Body of pancreas (tissue), 4 donors: ENCODE measurements around the gene NDUFAB1. TPM values are rescaled to one million over a fixed set of nuclear protein-coding genes. Genes with fewer than 3 reads are reported as not detected.

ENCODE experiments used
- ATAC-seq: fragments of 150-250 bp; one replicate; pipeline ENCODE4 v1.9.1; 2016
- DNase-seq, 4 donors: peaks; one replicate each; pipeline ENCODE4 v3.0.0-alpha.2; 2019
- H3K27ac ChIP-seq, 4 donors: fragments of 200-600 bp; sonication (generic); 1 replicate in 3 of 4; 2 replicates in 1 of 4; pipeline versions ENCODE4 v1.5.1 to v1.6.1; 2016 to 2019; ENCODE audit warnings: mild to moderate bottlenecking in 1 of 4, mixed read lengths in 1 of 4, moderate library complexity in 1 of 4
- H3K27me3 ChIP-seq, 2 donors: fragments of 200-600 bp; sonication (generic); one replicate each; pipeline ENCODE4 v1.6.0; 2016; ENCODE audit warnings: mild to moderate bottlenecking in 1 of 2
- H3K36me3 ChIP-seq, 2 donors: fragments of 200-600 bp; sonication (generic); replicated peaks in 1 of 2; 2 replicates each; pipeline ENCODE4 v1.5.1; 2016; ENCODE audit warnings: low read depth in 2 of 2; ENCODE audit not compliant: insufficient read depth in 1 of 2
- H3K4me1 ChIP-seq: fragments of 200-600 bp; sonication (generic); one replicate; pipeline ENCODE4 v1.6.0; 2016
- H3K4me3 ChIP-seq, 2 donors: fragments of 200-600 bp; sonication (generic); 1 replicate in 1 of 2; 2 replicates in 1 of 2; pipeline ENCODE4 v1.5.1; 2016 to 2019
- H3K9me3 ChIP-seq, 3 donors: fragments of 200-600 bp; sonication (generic); 1 replicate in 2 of 3; 2 replicates in 1 of 3; pipeline ENCODE4 v1.5.1; 2016
- POLR2A ChIP-seq, 3 donors: fragments of 450-650 bp; IDR thresholded peaks; one replicate each; pipeline ENCODE4 v1.6.1; 2016; ENCODE audit warnings: antibody characterized with exemption in 3 of 3, mild to moderate bottlenecking in 2 of 3
- WGBS, 2 donors: methylation state at CpG; one replicate each; pipeline ENCODE4 v1.1.5; 2017; 5-methylcytosine and 5-hydroxymethylcytosine counted together
- intact Hi-C: fragments of 100-400 bp; cut with DNase I; formaldehyde crosslinking; loops from one replicate; pipeline ENCODE4 v1.15.1; 2023
- total RNA-seq, 2 donors: library from RNA; depleted of rRNA; stranded (reverse); fragments of >200 nt; gene quantifications; one replicate each; pipeline ENCODE4 v1.1.0, GENCODE V29; 2016
- TF ChIP-seq, protein P1 (sequence below), 7 experiments: fragments of 450-650 bp in 4 of 7; fragments of 200-600 bp in 3 of 7; sonication (generic) in 3 of 7; IDR thresholded peaks; one replicate each; pipeline ENCODE4 v1.5.1; 2016 to 2019; ENCODE audit warnings: antibody characterized with exemption in 7 of 7

NDUFAB1 gene
- total RNA-seq, 2 donors from 2014 or later = 16.2 to 42.0 TPM

DNA sequence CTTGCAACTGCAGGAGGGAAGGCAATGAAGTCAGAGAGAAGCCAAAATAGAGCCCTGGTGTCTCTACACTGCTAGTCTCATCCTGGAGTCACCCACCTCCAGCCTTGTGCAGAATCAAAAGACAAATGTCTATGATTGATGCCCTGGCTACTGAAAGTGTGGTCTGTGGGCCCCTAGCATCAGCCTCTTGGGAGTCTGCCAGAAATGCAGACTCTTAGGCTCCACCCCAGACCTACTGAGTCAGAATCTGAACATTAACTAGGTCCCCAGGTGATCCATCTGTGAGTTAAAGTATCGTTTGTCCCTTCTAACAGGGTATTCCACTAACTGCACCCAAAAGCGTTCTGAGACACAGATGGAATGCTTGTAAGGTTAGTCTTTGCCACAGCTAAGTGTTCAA is 60.2 kb downstream of the NDUFAB1 start:
- no peak for TF ChIP-seq POLR2A (IDR thresholded peaks at IDR 0.05)
- TF ChIP-seq, protein P1, sequence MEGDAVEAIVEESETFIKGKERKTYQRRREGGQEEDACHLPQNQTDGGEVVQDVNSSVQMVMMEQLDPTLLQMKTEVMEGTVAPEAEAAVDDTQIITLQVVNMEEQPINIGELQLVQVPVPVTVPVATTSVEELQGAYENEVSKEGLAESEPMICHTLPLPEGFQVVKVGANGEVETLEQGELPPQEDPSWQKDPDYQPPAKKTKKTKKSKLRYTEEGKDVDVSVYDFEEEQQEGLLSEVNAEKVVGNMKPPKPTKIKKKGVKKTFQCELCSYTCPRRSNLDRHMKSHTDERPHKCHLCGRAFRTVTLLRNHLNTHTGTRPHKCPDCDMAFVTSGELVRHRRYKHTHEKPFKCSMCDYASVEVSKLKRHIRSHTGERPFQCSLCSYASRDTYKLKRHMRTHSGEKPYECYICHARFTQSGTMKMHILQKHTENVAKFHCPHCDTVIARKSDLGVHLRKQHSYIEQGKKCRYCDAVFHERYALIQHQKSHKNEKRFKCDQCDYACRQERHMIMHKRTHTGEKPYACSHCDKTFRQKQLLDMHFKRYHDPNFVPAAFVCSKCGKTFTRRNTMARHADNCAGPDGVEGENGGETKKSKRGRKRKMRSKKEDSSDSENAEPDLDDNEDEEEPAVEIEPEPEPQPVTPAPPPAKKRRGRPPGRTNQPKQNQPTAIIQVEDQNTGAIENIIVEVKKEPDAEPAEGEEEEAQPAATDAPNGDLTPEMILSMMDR (IDR thresholded peaks at IDR 0.05) = no peak
- H3K36me3 ChIP-seq = peaks cover 0 to 20% of the 10 kb centered on the region in 2 donors
- peaks cover 5% of the 10 kb centered on the region for H3K4me1 ChIP-seq
- no peaks in the 10 kb centered on the region for H3K9me3 ChIP-seq
- H3K27ac ChIP-seq = no peak overlapping the region
- ATAC-seq (no peak), DNase-seq (no peak)
- H3K27me3 ChIP-seq = no peaks in the 10 kb centered on the region
- intact Hi-C loops = no loop called here
- no peak overlapping the region for H3K4me3 ChIP-seq
- 40 to 81% methylated on average over 2 of the region's 2 CpGs for WGBS, 2 donors

DNA sequence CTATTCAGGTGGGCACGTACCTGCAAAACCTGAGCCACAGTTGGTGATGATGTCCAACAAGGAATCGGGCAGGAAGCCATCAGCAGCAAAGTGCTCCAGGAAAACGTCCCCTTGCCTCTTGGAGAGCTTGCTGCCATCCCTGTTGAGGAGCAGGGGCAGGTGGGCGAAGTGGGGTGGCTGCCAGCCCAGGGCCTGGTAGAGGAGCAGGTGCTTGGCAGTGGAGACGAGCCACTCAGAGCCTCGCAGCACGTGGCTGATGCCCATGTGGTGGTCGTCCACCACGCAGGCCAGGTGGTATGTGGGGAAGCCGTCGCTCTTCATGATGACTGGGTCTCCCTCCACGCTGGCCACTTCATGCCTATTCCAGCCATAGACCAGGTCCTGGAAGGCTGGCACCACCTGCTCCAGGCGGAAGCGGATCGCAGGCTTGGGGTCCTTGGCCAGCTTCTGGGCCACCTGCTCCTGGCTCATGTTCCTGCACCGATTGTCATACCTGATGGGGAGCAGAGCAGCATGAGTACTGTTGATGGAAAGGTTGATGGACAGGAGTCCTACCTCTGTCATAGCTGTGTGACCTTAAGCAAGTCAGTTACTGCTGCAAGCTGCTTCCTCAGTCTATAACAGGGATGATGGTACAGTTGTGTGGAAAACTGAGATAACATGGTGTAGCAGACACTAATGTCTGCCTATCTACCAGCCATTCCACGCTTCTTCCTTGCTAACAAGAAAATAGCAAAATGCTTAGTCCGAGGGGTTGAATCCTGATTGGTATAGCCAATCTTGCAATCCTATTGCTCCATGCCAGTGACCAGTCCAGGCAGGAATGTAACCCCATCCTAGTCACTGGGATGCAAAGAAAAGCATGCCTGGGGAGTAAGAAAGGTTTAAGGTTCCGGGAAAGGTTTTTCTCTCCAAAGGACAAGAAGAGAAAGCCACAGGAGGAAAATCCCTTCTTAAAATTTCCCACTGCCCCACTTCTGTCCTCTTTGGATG is 61.0 kb downstream of the NDUFAB1 start:
- no peak overlapping the region for H3K27ac ChIP-seq
- no peak overlapping the region for H3K4me3 ChIP-seq
- H3K4me1 ChIP-seq = no peaks in the 10 kb centered on the region
- no peaks in the 10 kb centered on the region for H3K9me3 ChIP-seq
- peaks cover 0 to 20% of the 10 kb centered on the region in 2 donors for H3K36me3 ChIP-seq
- WGBS, 2 donors = 93 to 96% methylated on average over 17 to 19 of the region's 19 CpGs
- intact Hi-C loops = no loop called here
- TF ChIP-seq POLR2A (IDR thresholded peaks at IDR 0.05) = no peak
- TF ChIP-seq, protein P1 (IDR thresholded peaks at IDR 0.05) = no peak
- H3K27me3 ChIP-seq = no peaks in the 10 kb centered on the region
- ATAC-seq = no peak
- no peak for DNase-seq

DNA sequence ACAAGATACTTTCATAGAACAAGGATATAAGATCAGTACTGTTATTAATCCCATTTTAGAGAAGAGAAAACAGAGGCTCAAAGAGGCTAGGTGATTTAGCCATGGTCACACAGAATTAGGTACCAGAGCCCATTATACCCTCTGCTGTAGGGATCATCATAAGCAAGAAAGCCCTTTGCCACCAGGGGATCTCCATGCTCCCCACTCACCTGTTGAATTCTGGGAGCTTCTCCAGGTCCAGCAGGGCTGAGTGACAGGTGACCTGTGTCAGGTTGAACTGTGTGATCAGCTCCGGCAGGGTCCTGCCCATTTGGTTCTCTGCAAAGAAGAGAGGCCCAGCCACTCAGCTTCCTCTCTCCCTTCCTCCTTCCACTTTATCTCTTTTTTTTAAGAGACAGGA is 63.7 kb downstream of the NDUFAB1 start:
- no peak overlapping the region for H3K4me3 ChIP-seq
- DNase-seq = no peak
- H3K27ac ChIP-seq = no peak overlapping the region
- H3K27me3 ChIP-seq = no peaks in the 10 kb centered on the region
- peaks cover 22% of the 10 kb centered on the region for H3K4me1 ChIP-seq
- ATAC-seq = no peak
- WGBS, 2 donors = 88 to 100% methylated on average over 1 of the region's 1 CpG
- intact Hi-C loops = no loop called here
- no peak for TF ChIP-seq POLR2A (IDR thresholded peaks at IDR 0.05)
- TF ChIP-seq, protein P1 (IDR thresholded peaks at IDR 0.05) = no peak
- H3K36me3 ChIP-seq = peaks cover 0 to 20% of the 10 kb centered on the region in 2 donors
- no peaks in the 10 kb centered on the region for H3K9me3 ChIP-seq

Other genes with a start within 250 kb of the NDUFAB1 start
- gene COG7, start 143.1 kb downstream of the NDUFAB1 start, total RNA-seq = 10 to 100 TPM; 19.5 to 43.5 TPM
- gene GGA2, start 85.8 kb downstream of the NDUFAB1 start, total RNA-seq = 10 to 100 TPM; 59.3 to 64.6 TPM
- gene EARS2, start 39.0 kb downstream of the NDUFAB1 start, total RNA-seq = 10 to 100 TPM; 18.2 to 83.1 TPM
- gene UBFD1, start 38.6 kb downstream of the NDUFAB1 start, total RNA-seq = 10 to 100 TPM; 42.0 to 57.0 TPM
- 1 to 10 TPM; 4.4 to 7.9 TPM for gene PALB2, start 45.0 kb upstream of the NDUFAB1 start, total RNA-seq
- 10 to 100 TPM; 14.3 to 23.4 TPM for gene DCTN5, start 45.1 kb upstream of the NDUFAB1 start, total RNA-seq
- 1 to 10 TPM in 1 of 2 donors, under 1 TPM in 1; 0.52 to 2.3 TPM for gene PLK1, start 82.6 kb upstream of the NDUFAB1 start, total RNA-seq
- gene ERN2, start 116.9 kb upstream of the NDUFAB1 start, total RNA-seq = 1 to 10 TPM in 1 of 2 donors, under 1 TPM in 1; 0.99 to 5.2 TPM
- gene CHP2, start 158.7 kb upstream of the NDUFAB1 start, total RNA-seq = not detected
- gene PRKCB, start 239.7 kb upstream of the NDUFAB1 start, total RNA-seq = 10 to 100 TPM in 1 of 2 donors, under 1 TPM in 1; 0.33 to 10.6 TPM